AG08396 (cell line): ENCODE data around the gene CCNJL.
A peak's percentile ranks its signal among the peaks of the same experiment; 100 is the strongest.

ENCODE experiments used
- DNase-seq: peaks from one replicate; pipeline ENCODE4 v3.0.0; 2012; ENCODE audit warnings: low spot score, mixed read lengths

The CCNJL gene

DNA sequence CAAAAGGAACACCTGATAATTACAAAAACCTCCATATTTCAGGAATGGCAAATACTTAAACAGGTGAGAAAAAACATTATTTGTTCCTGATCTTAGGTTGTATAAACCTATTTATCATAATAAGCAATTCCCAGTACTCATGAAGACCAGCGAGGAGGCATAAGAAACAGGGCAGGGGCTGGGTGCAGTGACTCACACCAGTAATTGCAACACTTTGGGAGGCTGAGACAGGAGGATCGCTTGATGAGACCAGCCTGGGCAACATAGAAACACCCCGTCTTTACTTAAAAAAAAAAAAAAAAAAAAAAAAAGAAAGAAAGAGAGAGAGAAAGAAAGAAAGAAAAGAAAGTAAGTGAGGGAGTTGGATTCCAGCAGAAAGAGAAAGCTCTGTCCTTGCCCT is 21.6 kb downstream of the CCNJL start:
- no peak for DNase-seq

DNA sequence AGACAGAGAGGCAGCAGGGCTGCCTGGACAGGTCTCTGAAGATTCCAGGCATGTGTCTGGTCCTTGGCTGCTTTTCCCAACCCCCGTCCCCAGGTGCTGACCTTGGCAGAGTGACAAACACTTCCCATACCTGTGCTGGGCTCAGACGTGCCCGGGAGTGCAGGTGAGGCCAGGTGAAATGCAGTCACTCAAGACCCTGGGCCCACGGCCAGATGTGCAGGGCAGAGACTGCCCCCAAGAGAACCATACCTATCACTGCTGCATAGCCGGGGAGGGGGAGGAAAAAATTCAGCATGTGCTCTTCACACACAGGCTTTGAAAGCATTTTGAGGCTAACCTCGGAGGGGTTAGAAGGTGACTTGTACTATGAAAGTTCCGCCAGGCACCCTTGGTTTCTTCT is 22.6 kb downstream of the CCNJL start:
- no peak for DNase-seq

DNA sequence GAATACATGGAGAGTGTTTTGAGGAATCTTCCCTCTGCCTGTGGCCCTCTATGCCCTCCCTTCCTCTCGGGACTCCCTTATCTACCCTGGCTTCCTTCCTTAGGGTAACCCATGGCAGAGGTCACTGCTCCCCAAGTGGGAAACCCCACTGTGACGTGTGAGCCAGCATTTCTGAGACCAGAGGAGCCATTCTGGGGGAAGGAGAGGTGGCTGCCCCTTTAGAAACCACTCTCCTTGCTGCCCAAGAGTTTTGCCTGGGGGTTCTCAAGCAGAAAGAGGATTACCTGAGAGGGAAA is 23.1 kb downstream of the CCNJL start:
- no peak for DNase-seq

DNA sequence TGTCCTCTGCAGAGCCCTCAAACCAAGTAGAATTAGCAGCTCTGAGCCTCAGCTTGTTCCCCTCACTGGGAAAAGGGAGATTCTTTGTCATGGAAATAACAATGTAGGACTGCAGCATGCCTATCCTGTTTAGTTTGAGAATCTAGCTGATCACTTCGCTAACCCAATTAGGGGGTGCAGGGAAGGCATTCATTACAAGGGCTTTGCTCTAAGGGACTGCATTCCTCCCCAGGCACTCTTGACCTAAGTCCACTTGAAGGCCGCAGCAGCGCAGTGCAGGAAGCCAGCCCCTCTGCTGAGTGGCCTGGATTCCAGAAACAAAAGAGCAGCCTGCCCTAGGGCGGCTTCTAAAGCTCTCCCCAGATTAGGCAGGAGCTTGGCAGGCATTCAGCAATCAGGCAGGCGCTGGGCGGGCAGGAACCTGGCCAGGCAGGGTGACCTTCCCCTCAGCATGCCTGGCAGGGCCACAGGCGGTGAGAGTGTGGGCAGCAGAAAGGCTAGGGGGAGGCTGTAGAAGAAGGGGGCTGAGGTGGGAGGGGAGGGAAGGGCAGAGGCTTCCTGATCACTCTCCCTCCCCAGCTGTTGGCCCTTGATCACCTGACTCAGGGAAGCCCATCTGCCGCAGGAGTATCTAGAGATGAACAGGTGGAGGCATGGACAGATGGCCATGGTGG is 24.8 kb downstream of the CCNJL start:
- DNase-seq: peak; percentile 22

DNA sequence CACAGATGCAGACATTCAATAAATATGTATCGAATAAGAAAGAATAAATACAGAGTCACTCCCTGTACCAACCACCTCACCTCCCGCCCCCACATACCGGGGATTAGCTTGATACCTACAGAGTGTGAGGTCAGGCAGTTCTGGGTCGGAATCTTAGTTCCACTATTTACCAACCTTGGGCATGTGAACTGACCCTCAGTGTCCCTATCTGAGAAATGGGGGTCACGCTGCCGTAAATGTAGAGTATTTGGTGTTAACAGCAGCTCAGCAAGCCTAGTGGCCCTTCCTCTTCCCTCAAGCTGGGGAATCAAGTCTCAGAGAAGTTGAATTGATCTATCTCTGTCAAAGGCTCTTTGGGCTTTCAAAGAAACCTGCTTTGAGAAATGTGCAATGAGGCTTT is 25.4 kb downstream of the CCNJL start:
- no peak for DNase-seq

DNA sequence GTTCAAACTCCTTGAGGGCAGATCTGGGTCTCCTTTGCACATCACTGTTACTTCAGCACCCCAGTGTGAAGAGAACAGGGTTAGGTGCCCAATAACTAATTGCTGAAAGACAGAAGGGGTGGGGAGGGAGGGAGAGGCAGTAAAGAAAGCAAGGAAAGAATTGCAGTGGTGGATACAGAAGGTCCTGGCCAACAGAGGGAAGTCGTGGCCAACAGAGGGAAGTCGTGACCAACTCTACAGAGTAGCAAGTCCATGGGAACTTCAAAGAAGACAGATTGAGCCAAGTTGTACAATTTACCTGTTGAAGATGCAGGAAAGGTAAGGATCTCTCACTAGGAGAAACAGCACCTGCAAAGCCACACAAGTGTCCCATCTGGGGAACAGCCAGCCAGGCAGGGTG is 27.0 kb downstream of the CCNJL start:
- no peak for DNase-seq

DNA sequence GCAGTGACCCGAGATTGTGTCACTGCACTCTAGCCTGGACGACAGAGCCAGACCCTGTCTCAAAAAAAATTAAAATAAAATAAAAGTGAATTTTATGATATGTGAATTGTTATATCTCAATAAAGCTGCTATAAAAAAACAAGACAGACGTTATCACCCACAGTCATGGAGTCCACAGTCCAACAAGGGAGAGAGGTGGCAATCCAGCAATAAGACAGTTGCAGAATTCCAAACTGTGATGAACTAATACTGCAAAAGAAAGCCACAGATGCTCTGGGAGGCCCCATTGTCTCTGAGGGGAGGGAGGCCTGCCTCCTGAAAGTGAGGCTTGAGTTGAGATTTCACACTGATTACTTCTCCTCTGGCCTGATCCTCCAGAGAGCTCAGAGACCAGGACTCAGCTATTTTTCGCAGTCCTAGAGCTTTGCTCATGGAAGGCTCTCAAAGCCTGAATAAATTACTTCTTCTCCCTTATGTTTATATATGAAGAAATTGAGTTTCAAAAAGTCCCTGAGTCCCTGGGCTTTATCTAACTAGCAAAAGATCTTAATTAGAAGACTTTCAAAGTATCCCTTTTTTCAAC is 28.0 kb downstream of the CCNJL start:
- no peak for DNase-seq

DNA sequence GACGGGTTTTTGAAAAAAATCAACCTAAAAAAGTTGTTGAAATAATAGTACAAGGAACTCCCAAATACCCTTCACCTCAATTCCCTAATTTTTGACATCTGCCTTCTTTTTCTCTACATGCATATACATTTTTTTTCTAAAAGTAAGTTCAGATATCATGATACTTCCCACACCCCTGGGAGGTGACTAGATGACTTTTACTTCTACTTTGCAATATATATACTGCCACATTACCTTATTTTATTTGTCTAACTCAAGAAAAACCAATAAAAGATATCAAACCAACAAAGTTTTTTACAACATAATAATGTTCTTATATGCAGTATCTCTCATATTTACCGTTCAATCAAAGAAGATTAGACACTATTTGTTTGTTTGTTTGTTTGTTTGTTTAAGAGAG is 31.1 kb downstream of the CCNJL start:
- no peak for DNase-seq

DNA sequence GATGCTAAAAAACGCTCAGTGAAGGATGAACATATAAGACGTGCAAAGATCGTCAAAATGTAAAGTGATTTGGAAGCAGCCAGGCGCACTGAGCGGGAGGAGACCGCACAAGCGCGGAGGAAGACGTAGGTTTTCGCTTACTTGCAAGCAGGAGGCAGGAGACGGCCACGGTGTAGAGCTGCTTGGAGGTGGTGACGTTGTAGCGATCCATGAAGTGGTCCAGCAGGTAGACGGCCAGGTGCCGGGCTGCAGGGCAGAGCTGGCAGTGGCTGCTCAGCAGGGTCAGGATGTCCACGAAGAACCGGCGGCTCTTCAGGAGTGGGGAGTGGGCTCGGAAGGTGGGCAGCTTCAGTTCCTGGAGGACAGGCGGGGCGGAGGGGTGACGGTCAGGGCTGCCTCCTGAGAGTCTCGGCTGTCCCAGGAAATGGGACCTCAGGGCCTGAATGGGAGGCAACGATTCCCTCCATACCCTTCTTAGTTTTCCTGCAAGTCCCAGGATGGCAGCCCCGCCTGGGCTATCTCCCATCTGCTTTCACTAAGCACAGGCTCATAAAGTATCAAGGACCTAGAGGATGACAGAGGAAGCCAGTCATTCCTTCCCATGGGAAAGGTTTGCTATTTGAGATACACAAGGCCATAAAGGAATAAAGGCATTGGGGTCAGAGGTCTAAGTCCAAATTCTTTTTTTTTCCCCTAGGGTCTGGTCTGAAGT is 31.8 kb downstream of the CCNJL start:
- no peak for DNase-seq

DNA sequence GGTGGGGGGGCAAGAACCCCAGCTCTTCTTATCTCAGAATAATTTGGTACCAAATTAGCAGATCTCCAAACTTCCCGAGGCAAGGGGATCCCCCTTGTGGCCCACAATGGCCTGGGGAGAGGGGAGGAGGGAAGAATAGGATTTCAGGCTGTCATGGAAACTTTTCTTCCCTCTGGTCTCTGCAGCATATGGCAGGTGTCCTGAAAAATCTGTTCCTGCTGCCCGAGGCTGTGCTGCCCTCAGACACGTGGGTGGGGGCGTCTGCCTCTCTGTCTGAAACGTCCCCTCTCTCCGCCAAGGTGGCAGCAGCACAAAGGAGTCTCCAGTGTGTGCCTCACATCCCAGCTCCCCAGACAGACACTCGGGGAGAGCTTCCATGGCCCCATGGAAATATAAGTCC is 34.0 kb downstream of the CCNJL start:
- no peak for DNase-seq

DNA sequence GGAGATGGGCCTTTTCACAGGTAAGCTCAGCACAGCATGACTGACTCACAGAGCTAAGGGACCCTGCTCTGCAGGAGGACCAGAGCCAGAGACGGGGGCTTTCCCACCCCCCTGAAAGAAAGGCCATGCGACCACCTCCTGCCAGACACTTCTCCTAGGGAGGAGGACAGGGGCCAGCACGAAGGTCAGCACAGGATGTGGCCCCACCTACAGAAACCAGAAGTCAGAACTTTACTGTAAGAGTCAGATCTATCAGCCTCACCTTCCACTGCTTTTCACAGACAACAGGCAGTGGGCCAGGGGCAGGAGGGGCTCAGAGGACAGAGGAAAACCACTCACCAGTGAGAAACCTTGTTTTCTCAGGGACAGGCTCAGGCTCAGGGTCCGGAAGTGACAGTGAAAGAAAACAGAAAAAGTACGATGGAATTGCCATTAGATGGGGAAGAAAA is 37.9 kb downstream of the CCNJL start:
- DNase-seq: no peak

DNA sequence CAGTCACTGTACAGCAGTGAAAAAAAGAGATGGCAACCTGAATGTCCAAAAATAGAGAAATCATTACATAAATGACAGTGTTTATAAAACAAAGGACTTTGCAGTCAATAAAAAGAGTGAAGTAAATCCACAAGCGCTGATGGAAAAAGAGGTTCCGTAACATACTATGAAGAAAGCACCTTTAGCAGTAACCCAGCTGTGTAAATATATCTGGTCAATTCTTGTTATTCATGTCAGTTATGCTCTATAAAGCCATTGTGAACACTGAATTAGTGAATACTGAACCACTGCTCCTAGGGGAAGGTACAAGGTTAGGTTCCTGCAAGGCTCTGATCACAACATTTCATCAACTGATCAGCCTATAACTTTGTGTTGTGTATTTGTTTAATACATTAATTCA is 39.5 kb downstream of the CCNJL start:
- DNase-seq: no peak

DNA sequence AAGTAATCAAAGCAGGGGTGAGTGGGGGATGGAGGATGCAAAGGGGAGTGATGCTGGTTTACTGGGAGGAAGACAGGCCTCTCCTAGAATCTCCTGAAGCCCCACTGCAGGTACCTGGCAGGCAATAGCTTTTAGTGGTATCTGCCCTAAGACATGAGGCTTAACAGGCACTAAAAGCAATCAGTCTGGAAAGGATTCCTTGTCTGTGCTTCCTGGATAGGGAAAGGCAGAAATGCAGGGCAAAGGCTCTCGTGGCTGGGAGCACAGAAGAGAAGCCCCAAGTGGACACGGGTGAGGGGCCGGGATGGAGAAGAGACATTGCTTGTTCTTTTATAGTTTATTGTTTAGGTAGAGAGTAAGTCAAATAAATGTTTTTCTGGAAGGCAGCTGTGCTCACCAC is 40.1 kb downstream of the CCNJL start:
- DNase-seq: no peak

DNA sequence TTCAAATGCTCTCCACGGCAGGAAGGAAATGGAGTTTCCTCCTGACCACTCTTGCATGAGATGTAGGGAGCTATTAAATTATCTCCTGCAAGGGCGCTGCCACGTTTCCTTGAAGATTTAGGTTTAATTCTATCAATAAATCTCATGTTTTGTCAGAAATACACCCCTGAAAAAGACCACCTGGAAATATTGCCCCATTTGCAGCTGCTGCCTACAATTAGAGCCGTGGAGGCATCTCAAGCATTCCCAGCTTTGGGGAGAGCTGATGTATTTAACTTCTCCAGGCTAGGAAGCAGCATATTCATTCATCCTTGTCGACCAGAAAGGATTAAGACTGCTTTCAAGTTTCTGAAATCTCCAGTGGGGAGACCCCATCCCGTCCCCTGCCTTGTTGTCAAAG is 40.5 kb downstream of the CCNJL start:
- DNase-seq: no peak

DNA sequence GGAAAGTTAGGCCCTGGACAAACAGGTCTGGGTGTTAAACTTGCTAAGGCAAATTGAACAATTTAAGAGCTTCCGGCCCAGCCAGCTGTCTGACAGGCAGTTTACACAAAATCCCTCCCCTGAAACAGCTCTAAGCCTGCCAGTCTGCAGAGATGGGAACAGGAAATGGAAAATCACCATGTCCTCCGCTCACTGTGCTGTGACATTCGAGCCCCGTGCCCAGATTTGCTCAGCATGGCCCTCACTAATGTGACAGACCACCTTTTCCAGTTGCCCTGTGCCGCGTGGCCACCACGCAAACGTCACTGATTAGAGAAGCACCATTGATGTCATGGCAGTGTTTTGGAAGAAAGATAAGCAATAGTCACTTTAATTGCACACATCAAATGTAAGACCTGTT is 41.0 kb downstream of the CCNJL start:
- no peak for DNase-seq

DNA sequence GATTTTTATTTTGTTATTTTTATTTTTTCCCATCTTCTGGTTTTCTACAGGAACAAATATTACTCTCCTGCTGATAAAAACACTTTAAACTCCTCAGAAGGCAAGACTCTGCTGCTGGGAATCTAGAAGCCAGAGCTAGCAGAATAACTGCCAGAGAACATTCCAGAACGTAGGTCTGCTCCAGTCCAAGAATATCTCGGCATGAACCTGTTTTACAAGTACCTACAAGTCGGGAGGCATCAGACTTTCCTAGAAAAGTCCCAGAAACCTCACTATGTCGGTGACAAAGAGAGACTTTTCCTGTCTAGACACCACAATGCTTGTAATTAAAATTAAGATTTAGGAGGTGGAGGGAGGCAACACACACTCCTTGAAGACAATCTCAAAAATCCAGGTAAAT is 41.7 kb downstream of the CCNJL start:
- DNase-seq: no peak

DNA sequence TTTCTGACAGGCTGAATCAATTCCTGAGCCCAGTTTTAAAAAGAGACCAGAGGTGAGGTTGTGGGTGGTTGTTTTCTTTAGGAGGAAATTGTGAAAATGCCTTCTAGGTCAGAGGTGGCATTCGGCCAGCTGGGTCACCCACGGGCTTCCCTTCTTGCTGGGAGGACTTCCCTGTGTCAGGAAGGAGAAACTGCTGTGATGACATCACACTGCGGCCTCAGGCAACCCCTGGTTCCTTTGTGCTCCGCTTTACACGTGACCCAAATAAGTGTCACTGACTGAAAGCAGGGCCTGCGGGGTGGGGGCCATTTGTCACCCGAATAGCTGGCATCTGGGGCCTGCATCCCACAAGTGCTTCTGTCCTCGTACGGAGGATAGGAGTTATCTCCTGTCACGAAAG is 43.3 kb downstream of the CCNJL start:
- DNase-seq: peak; percentile 76

DNA sequence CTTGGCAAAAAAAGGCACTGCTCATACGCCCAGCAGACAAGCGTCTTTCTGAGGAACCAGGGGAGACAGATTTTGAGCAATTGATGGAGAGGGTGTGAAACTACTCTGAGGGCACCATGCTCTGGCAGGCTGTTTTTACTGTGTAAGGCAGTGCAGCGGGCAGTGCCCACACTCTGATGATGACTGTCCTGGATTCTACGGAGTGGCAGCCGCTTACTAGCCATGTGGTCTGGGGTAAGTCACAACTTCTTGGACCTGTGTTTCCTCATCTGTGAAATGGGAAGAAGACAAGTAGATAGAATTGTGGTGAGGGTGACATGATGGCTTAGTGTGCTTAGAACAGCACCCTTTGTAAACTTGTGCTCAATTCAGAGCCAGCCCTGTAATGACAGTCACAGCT is 44.2 kb downstream of the CCNJL start:
- no peak for DNase-seq

DNA sequence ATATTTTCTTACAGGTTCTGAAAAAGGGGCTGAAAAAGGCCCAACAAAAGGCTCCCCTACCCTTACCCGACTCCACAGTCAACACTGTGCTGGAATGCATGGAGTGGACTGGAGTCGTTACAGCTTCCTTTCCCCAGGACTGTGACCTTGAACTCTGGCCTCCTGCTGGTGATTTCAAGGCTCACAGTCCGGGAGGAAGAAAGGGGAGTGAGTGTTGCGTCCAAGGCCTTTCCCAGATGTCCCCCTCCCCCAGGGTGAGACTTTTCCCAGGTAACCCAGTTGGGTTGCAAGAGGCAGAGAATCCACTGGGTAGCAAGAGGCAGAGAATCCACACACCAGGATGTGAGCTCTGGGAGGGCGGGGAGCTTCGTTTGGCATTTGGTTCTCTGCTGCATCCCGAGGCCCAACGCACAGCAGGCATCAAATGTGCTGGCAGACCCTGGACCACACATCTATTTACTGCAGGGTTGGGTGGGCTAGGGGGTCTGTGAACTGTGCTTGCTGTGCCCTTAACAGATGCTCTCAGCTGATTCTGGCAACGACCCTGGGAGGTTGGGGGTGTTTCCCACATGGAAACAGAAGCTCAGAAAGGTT is 45.5 kb downstream of the CCNJL start:
- DNase-seq: no peak

DNA sequence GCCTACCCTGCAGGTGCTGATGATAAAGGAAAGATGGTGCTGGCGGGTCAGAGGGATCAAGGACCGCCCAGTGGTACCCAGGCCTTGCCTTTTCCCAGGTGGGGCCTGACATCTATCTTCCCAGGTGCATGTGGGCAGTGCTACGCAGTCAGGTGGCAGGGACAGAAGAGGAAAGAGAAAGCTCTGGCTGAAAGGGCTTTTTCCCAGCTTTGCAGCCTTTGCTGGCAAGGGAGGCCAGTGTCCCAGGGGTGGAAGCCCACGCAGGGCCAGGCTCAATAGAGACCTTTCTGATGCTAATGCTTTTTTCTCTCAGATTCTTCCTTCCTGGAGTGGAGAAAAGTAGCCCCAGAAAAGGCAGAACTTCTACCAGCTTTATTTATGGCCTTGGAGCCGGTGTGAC is 46.3 kb downstream of the CCNJL start:
- DNase-seq: no peak

DNA sequence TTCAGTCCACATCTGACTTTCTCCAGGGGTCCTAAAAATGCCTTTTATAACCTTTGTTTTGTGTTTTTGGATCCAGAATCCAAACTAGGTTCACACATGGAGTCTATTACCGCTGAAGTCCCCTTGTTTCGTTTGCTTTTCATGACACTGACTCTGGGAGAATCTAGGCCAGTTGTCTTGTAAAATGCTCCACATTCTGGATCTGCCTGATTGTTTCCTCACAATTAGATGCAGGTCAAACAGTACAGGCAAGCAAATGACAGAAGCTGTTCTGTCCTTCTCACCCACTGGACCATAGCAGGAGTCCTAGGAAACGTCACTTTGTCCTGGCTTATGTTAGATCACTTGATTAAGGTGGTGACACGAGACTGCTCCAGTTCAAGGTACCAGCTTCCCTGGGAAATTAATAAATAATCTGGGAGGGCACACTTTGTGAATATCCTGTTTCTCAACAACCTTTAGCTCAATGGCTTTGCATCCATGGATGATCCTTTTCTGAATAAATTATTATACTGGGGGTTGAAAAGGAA is 49.0 kb downstream of the CCNJL start:
- no peak for DNase-seq

DNA sequence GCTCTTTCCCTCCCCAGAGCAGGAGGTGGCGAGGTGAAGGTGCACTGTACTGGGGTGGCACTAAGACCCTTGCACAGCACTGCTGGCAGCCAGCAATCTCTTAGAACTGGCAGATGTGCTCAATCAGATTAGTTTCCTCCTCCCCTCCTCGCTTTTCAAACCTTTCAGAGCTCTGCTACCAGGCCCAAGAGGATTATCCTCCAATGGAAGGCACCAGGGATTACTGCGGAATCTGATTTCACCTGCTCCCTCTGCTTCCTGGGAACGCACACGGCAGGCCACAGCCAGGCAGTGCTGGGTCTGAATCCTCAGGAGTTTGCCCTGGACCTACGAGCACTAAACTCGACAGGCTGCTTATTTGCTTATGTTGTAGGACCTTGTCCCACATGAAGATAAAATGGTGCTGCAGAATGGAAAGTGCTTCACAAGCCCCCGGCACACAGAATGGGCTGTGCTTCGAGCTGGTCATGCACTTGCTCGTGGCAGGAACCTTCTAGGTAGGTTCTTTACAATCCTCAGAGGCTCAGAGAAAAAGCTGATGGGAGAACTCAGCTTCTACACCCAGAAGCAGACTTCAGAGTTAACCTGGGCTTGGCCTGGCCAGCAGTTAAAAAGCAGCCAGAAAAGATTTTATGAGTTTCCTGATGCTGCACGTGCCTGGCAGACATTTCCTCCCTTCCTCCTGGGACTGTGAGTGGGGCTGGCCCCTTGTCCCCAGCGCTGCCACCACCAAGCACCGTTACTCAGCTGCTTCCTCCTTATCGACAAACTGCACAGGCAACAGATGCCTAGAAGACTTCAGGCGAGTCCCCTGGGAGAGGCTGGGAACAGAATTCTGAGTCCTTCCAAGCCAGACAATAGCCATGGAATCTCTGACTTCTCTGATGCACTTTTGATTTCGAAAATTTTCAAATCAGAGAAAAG is 50.0 kb downstream of the CCNJL start:
- DNase-seq: no peak
